GM12865 (cell line): ENCODE measurements around the gene ADAM23.

Experiments used
- DNase-seq: peaks from one replicate; pipeline ENCODE4 v3.0.0; 2010; ENCODE audit warnings: low read depth
- H3K4me3 ChIP-seq: 2 replicates; pipeline ENCODE4 v1.5.1; 2011; ENCODE audit warnings: mild to moderate bottlenecking, low read depth, low read length, control low read depth
- CTCF ChIP-seq: IDR thresholded peaks from 2 replicates; pipeline ENCODE4 v1.5.1; 2011; ENCODE audit warnings: low read length, control low read depth, low read depth, inconsistent platforms; ENCODE audit not compliant: insufficient read depth; ENCODE audit errors: missing control alignments

ADAM23 gene

GRCh38 chr2:206531996-206532543, 88.7 kb downstream of the ADAM23 start:
- DNase-seq: no peak

GRCh38 chr2:206533977-206534376, 90.6 kb downstream of the ADAM23 start:
- no peak overlapping the region for H3K4me3 ChIP-seq
- no peak for TF ChIP-seq CTCF

More at GRCh38 chr2:206531996-206532543, 88.7 kb downstream of the ADAM23 start:
- TF ChIP-seq CTCF: no peak
- H3K4me3 ChIP-seq: no peak overlapping the region

GRCh38 chr2:206535260-206535986, 92.1 kb downstream of the ADAM23 start:
- H3K4me3 ChIP-seq: no peak overlapping the region
- peak; percentile 23 for DNase-seq
- no peak for TF ChIP-seq CTCF

More at GRCh38 chr2:206533977-206534376, 90.6 kb downstream of the ADAM23 start:
- no peak for DNase-seq

GRCh38 chr2:206540757-206541156, 97.4 kb downstream of the ADAM23 start:
- no peak overlapping the region for H3K4me3 ChIP-seq
- no peak for DNase-seq
- TF ChIP-seq CTCF: no peak

- no peak for DNase-seq
- no peak overlapping the region for H3K4me3 ChIP-seq
- no peak for TF ChIP-seq CTCF
These were observed 99.7 kb downstream of the ADAM23 start for GRCh38 chr2:206543073-206543472.

- no peak overlapping the region for H3K4me3 ChIP-seq
- no peak for DNase-seq
- no peak for TF ChIP-seq CTCF
These were observed 105.1 kb downstream of the ADAM23 start for GRCh38 chr2:206548383-206548782.
